Mesangial cell (primary cell): Measurements from ENCODE around the gene RAG2. TPM values are rescaled to one million over a fixed set of nuclear protein-coding genes. Genes with fewer than 3 reads are reported as not detected.

Source experiments
- total RNA-seq: library from RNA; depleted of rRNA; stranded (reverse); fragments of >200 nt; gene quantifications from 2 replicates; pipeline ENCODE4 v1.2.3, GENCODE V29; 2015

RAG2 gene
- not detected in 2 replicates for total RNA-seq

DNA sequence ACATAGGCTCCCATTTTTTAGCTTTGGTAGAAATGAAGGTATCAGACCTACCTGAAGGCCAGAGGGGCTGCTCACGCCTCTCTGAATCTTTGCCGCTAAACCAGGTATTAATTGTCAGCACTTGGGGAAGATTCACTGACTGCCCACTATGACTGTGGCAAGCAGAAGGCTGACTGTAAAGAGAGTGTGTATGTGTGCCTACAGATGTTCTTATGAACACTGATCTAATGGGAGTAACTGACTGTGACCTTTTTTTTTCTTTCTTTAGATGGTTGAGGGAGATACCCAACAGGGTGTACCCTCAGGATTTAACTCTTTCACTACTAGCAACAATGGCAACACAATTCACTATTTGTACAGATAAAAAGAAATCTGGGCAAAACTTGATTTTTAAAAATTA lies at the start of gene RAG2:
RAG2 (minus strand) TSS at position 186 of the 400 bp plus-strand sequence. CDS start 4,068 bp downstream, outside the sequence.

DNA sequence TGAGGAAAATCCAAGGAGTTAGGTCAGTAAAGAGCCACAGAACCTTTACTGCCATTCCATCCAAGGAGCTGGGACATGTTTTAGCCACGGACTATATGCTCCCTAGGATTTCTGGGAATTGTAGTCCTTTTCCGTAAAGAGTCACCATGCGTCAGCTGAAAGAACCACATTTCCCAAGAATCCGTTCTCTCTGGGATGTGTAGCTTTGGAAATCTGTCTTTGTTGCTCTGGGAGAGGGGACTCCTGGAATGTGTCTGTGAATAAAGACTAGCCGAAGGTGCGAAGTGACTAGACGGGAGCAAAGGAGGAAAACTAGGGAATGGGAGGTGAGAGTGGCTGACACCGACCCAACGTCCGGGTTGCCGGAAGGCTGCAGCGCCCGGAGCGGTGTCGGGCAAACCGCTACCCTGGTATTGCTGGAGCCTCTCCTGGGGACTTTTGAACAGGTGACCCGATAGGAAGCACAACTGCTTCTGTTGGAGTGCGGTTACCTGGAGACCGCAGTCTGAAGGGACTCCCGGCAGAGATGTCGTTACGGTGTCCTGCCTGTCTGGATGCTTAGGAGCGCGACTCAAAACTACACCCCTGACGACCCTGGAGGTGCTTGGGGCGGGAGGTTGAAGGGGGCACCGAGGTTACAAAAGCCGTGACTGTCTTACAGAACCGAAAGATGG lies 3.6 kb downstream of the RAG2 start, which contains the start of gene IFTAP:
IFTAP (plus strand) TSS at position 187 of the 674 bp plus-strand sequence. CDS start 15,602 bp downstream, outside the sequence.

GRCh38 chr11:36567694-36568093 lies 30.3 kb downstream of the RAG2 start, which contains the start of gene RAG1:
Gene RAG1 (plus strand): TSS chr11:36568007. CDS start chr11:36573305, 5,298 bp downstream.

Other genes with a start within 250 kb of the RAG2 start
- gene TRAF6, start 88.0 kb downstream of the RAG2 start, total RNA-seq = 5.2 and 8.4 TPM in 2 replicates
- gene RAG1, start 30.2 kb downstream of the RAG2 start, total RNA-seq = 1.3 TPM in 2 replicates
- gene IFTAP, start 3.7 kb downstream of the RAG2 start, total RNA-seq = 10.9 and 11.5 TPM in 2 replicates